HG02840 (cell line): Measurements from ENCODE around the gene EDEM2.
A peak's percentile ranks its signal among the peaks of the same experiment; 100 is the strongest.
"Not testable (repeated sequence)": the region's sequence is repeated elsewhere in the genome, so short reads cannot be mapped to it uniquely, and the experiment has no call there.

Source experiments
- ATAC-seq: cut with Tn5 transposase; IDR thresholded peaks from one replicate; pipeline ENCODE4 v1.9.1; 2021; ENCODE audit warnings: mild to moderate bottlenecking, moderate library complexity, moderate number of reproducible peaks; ENCODE audit not compliant: unreplicated experiment, low FRiP score

Gene EDEM2

GRCh38 chr20:35091816-35092523 is 55.2 kb downstream of the EDEM2 start:
- peak; percentile 16 for ATAC-seq

GRCh38 chr20:35088231-35089145 is 58.6 kb downstream of the EDEM2 start:
- ATAC-seq, result no peak

- no peak for ATAC-seq
Observed at GRCh38 chr20:35087791-35088190, 59.3 kb downstream of the EDEM2 start.

- ATAC-seq, result no peak
Observed at GRCh38 chr20:35087355-35087754, 59.8 kb downstream of the EDEM2 start.

GRCh38 chr20:35085477-35086225 is 61.5 kb downstream of the EDEM2 start:
- no peak for ATAC-seq

- ATAC-seq, result no peak
Observed at GRCh38 chr20:35084998-35085397, 62.1 kb downstream of the EDEM2 start.

GRCh38 chr20:35080348-35080642 is 66.8 kb downstream of the EDEM2 start:
- not testable (repeated sequence) for ATAC-seq

GRCh38 chr20:35079472-35080347 is 67.4 kb downstream of the EDEM2 start:
- ATAC-seq, result no peak

- ATAC-seq, result no peak
Observed at GRCh38 chr20:35077872-35078271, 69.3 kb downstream of the EDEM2 start.

- ATAC-seq, result no peak
Observed at GRCh38 chr20:35077341-35077740, 69.8 kb downstream of the EDEM2 start.

- ATAC-seq, result not testable (repeated sequence)
Observed at GRCh38 chr20:35071436-35072153, 75.5 kb downstream of the EDEM2 start.

- ATAC-seq, result no peak
Observed at GRCh38 chr20:35066194-35066593, 80.9 kb downstream of the EDEM2 start.
